Ovary (tissue), 9 donors: ENCODE data around the gene DNAH3. TPM values are rescaled to one million over a fixed set of nuclear protein-coding genes. Genes with fewer than 3 reads are reported as not detected.

Experiments
- DNase-seq, 5 donors: peaks; one replicate each; pipeline ENCODE4 v3.0.0-alpha.2; 2019 to 2020
- H3K27ac ChIP-seq, 2 donors: fragments of 200-600 bp; one replicate each; pipeline versions ENCODE4 v1.5.1 to v1.8.0; 2019 to 2022
- H3K27me3 ChIP-seq: fragments of 200-600 bp; one replicate; pipeline ENCODE4 v1.8.0; 2022
- H3K36me3 ChIP-seq: fragments of 200-600 bp; sonication (generic); one replicate; pipeline ENCODE4 v1.5.1; 2019
- H3K4me1 ChIP-seq: one replicate; pipeline ENCODE4 v1.8.1; 2013; ENCODE audit warnings: mild to moderate bottlenecking, moderate library complexity; ENCODE audit not compliant: insufficient read depth
- H3K4me3 ChIP-seq: fragments of 200-600 bp; sonication (generic); one replicate; pipeline ENCODE4 v1.5.1; 2017
- H3K9me3 ChIP-seq, 2 donors: fragments of 200-600 bp in 1 of 2; sonication (generic) in 1 of 2; one replicate each; pipeline versions ENCODE4 v1.5.1 to v1.8.1; 2013 to 2019; ENCODE audit warnings: mild to moderate bottlenecking in 1 of 2, moderate library complexity in 1 of 2
- EP300 ChIP-seq: sonication (generic); formaldehyde crosslinking; IDR thresholded peaks from one replicate; pipeline ENCODE4 v1.6.1; 2017; ENCODE audit warnings: antibody characterized with exemption
- POLR2A ChIP-seq: fragments of 450-650 bp; IDR thresholded peaks from one replicate; pipeline ENCODE4 v1.6.1; 2017; ENCODE audit warnings: antibody characterized with exemption, mild to moderate bottlenecking, moderate library complexity
- WGBS, 3 donors: extraction: QIAGEN DNeasy Blood & Tissue Kit in 1 of 3; methylation state at CpG; one replicate each; pipeline versions ENCODE4 v1.1.5 to v1.1.7; 2013 to 2017; 5-methylcytosine and 5-hydroxymethylcytosine counted together
- intact Hi-C, 4 donors: fragments of 100-400 bp; cut with DNase I; formaldehyde crosslinking; loops; one replicate each; pipeline versions ENCODE4 v1.11.0 to v1.15.1; 2022 to 2023
- polyA plus RNA-seq, 2 donors: library from polyadenylated mRNA; stranded (reverse); fragments of 200-250 nt in 1 of 2; fragments of 350-450 nt in 1 of 2; fragmentation: Illumina TruSeq in 1 of 2; extraction: RNeasy Lipid Tissue Mini Kit (QIAGEN cat#74804) in 1 of 2; gene quantifications; one replicate each; pipeline ENCODE4 v1.2.3, GENCODE V29; 2013 to 2014
- total RNA-seq, 7 donors: library from RNA; depleted of rRNA in 2 of 7; stranded (reverse); fragments of >200 nt in 2 of 7; fragmentation: NEBNext Ultra II Directional in 3 of 7; extraction: Animal tissue kit (Norgen Biotek cat#: 25700) in 3 of 7; gene quantifications; one replicate each; pipeline versions ENCODE4 v1.1.0 to v1.2.4, GENCODE V29; 2016 to 2023
- TF ChIP-seq, protein P1 (sequence below), 3 donors: fragments of 450-650 bp in 2 of 3; fragments of 200-600 bp in 1 of 3; IDR thresholded peaks; one replicate each; pipeline versions ENCODE4 v1.5.1 to v1.8.0; 2016 to 2022; ENCODE audit warnings: antibody characterized with exemption in 3 of 3, mild to moderate bottlenecking in 1 of 3
- donor health status: DM: no; HTN: no; CAD: no; lungs with moderate emphysema.
- donor health status: DM: no; HTN: no; CAD: no.
- donor health status: Bipolar disorder and iron deficiency.
- donor health status: DM: yes; HTN: yes; CAD: no.
- donor health status: DM: no; HTN: no; CAD: no.
- donor health status: DM: yes; HTN: yes; CAD: no.

Gene DNAH3
- total and polyA plus RNA-seq, 9 donors = 0.05 to 12.1 (median 0.95) TPM; not detected in 1

GRCh38 chr16:20942256-20942655, 208.4 kb downstream of the DNAH3 start:
- no peak overlapping the region for H3K27ac ChIP-seq
- H3K4me3 ChIP-seq = no peak overlapping the region
- no peaks in the 10 kb centered on the region for H3K27me3 ChIP-seq
- 53 to 70% (median 63%) methylated on average over 4 of the region's 4 CpGs for WGBS, 3 donors
- no peaks in the 10 kb centered on the region for H3K9me3 ChIP-seq
- DNase-seq = no peak
- no peaks in the 10 kb centered on the region for H3K4me1 ChIP-seq
- intact Hi-C loops = no loop called here
- H3K36me3 ChIP-seq = no peaks in the 10 kb centered on the region
- TF ChIP-seq, protein P1, sequence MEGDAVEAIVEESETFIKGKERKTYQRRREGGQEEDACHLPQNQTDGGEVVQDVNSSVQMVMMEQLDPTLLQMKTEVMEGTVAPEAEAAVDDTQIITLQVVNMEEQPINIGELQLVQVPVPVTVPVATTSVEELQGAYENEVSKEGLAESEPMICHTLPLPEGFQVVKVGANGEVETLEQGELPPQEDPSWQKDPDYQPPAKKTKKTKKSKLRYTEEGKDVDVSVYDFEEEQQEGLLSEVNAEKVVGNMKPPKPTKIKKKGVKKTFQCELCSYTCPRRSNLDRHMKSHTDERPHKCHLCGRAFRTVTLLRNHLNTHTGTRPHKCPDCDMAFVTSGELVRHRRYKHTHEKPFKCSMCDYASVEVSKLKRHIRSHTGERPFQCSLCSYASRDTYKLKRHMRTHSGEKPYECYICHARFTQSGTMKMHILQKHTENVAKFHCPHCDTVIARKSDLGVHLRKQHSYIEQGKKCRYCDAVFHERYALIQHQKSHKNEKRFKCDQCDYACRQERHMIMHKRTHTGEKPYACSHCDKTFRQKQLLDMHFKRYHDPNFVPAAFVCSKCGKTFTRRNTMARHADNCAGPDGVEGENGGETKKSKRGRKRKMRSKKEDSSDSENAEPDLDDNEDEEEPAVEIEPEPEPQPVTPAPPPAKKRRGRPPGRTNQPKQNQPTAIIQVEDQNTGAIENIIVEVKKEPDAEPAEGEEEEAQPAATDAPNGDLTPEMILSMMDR (IDR thresholded peaks at IDR 0.05) = no peak
- TF ChIP-seq EP300 (no peak), POLR2A (no peak)

- Histone ChIP-seq H3K9me3 (no peaks in the 10 kb centered on the region), H3K4me3 (no peak overlapping the region), H3K4me1 (no peaks in the 10 kb centered on the region), H3K36me3 (no peaks in the 10 kb centered on the region), H3K27ac (no peak overlapping the region), H3K27me3 (no peaks in the 10 kb centered on the region)
- intact Hi-C loops = no loop called here
- no peak for DNase-seq
- WGBS, 3 donors = 91 to 99% (median 97%) methylated on average over 6 of the region's 6 CpGs
- no peak for TF ChIP-seq EP300
- TF ChIP-seq, protein P1 (IDR thresholded peaks at IDR 0.05) = no peak
- TF ChIP-seq POLR2A = no peak
These were observed 209.1 kb downstream of the DNAH3 start for GRCh38 chr16:20941636-20941926.

DNA sequence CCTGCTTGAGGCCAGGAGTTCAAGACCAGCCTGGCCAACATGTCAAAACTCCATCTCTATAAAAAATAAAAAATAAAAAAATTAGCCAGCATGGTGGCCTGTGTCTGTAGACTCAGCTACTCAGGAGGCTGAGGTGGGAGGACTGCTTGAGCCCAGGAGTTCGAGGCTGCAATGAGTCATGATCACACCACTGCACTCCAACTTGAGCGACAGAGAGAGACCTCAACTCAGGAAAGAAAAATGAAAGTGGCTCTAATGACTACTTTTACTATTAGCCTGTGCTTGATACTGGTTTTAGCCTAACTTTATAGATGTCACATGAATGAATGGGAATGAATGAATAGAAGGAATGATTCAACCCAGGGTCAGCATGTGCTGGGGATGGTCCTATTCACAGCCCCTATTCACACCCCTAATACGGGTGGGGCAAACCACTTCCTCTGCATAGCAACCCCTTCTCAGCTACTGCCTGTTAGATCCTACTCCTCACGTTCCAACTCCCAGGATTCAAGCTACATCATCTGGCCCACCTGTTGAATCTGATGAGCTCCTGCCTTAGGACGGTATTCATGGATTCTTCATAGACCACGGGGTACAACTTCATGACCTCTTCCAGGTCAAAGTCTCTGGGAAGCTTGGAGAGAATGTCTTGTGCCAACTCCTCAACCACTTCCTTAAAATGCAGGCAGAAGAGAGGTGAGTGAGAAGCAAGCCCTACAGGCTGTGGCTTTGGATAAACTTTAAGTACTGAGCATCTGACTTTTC, 209.6 kb downstream of the DNAH3 start:
- H3K4me3 ChIP-seq = no peak overlapping the region
- no peak for DNase-seq
- no peaks in the 10 kb centered on the region for H3K9me3 ChIP-seq
- intact Hi-C loops = no loop called here
- no peaks in the 10 kb centered on the region for H3K36me3 ChIP-seq
- no peak overlapping the region for H3K27ac ChIP-seq
- WGBS, 3 donors = 73 to 83% (median 76%) methylated on average over 6 of the region's 6 CpGs
- no peaks in the 10 kb centered on the region for H3K27me3 ChIP-seq
- H3K4me1 ChIP-seq = no peaks in the 10 kb centered on the region
- no peak for TF ChIP-seq POLR2A
- TF ChIP-seq EP300 = no peak
- TF ChIP-seq, protein P1 (IDR thresholded peaks at IDR 0.05) = no peak

DNA sequence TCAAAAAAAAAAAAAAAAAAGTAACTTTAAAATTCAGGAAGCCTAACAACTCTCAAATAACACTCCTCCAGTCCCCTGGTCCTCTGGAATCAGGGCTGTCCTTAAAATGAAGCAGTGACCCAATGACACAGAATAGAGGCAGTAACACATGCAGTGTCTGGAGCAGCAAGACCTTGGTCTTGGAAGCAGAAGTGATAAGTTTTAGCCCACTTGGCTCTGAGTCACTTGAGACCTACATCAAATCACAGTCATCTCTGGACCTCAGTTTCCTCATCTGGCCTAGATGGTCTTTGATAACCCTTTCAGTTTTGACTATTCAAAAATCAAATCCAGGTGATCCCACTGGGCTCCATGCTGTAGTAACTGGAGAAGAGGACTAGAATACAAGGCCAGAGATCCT, 211.0 kb downstream of the DNAH3 start:
- intact Hi-C loops = no loop called here
- H3K4me3 ChIP-seq = no peak overlapping the region
- no peaks in the 10 kb centered on the region for H3K36me3 ChIP-seq
- H3K27ac ChIP-seq = no peak overlapping the region
- no peaks in the 10 kb centered on the region for H3K9me3 ChIP-seq
- H3K27me3 ChIP-seq = no peaks in the 10 kb centered on the region
- TF ChIP-seq, protein P1 (IDR thresholded peaks at IDR 0.05) = no peak
- TF ChIP-seq EP300 (no peak), POLR2A (no peak)
- no peak for DNase-seq
- no peaks in the 10 kb centered on the region for H3K4me1 ChIP-seq
